Activated gamma-delta T cell treated with Interleukin-2 at 50 U/mL for 16 hours (primary cell): Measurements from ENCODE around the gene RECK.
A peak's percentile ranks its signal among the peaks of the same experiment; 100 is the strongest.
"Not testable (repeated sequence)": the region's sequence is repeated elsewhere in the genome, so short reads cannot be mapped to it uniquely, and the experiment has no call there.

Source experiments
- DNase-seq: peaks from one replicate; pipeline ENCODE4 v3.0.0-alpha.2; 2020

RECK gene

DNA sequence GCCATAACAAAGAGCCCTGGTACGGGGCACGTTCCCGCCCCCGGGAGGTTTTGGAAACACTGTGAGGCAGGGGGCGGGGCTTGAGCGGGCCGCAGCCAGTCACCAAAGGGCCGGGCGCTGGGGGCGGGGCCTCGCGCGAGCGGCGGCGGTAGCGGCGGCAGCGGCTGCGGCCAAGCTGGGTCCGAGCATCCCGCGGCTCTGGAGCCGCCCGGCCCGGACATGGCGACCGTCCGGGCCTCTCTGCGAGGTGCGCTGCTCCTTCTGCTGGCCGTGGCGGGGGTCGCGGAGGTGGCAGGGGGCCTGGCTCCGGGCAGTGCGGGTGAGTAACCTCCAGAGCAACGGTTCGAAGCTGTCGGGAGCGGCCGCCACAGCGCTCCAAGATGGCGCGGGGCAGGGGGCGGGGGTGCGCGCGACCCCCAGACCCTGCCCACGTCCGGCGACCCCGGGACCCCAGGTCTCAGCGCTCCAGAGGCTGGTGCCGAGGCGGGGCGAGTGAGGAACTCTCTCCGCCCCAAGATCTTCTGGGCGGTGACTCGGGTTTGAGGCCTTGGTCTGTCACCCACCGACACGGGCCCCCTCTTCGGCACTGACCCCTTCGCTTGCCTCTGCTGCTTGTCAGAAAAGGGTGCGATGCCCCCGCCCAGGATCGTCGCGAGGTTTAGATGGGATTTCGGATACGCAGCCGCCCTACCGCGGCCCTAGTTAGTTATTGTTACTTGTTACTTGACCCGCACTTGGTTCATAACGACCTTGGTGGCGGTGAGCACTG is at the start of gene RECK:
RECK (plus strand) TSS at position 134 of the 769 bp plus-strand sequence; CDS start at position 220, 86 bp downstream.
- DNase-seq: peak; percentile 82

- no peak for DNase-seq
Measured at GRCh38 chr9:35990155-35990554, 46.6 kb upstream of the RECK start.

- DNase-seq: not testable (repeated sequence)
Measured at GRCh38 chr9:35993136-35993535, 43.6 kb upstream of the RECK start.

DNA sequence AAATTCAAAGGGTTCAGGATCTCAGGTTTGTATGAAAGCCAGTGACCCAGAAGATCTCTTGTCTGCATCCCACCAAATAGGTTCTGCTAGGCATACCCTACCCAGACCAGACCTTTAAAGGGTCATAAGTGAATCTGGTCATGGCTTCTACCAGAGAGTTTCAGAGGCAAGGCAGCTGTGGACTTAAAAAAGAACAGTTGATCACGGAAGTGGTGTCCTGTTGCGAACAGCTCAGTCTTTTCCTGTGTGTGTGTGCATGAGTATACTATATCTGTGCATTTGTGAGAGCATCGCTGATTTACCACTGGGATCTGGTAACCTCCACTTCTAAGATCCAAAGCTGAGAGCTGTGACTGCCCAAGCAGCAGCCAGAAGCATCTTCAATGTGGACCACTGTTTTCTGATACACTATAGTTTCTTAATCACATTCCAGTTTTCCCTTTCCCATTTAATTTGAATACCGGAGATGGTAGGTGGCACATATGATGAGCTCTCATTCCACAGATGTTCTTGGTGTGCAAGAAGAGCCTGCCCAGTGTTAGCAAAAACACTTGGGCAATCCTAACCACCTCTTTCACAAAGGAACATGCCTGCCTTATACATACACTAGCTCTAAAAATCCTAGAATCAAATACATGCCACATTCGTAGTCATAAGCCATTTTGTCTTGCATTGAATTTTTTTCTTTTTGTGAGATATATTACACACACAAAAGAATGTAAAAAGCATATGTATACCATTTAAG is 42.6 kb upstream of the RECK start:
- no peak for DNase-seq

DNA sequence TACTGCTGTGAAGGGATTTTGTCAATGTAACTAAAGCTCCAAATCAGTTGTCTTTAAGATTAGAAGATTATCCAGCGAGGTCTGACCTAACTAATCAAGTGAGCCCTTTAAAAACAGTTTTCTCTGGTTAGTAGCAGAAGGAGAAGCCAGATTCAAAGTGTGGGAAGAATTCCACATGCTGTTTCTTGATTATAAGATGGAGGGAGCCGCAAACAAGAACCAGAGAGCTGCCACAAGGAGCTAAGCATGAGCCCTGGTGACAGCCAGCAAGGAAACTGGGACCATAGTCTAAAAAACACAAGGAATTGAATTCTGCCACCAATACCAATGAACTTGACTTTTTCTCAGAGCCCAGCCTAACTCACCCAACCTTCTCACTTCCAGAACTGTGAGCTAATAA is 41.8 kb upstream of the RECK start:
- no peak for DNase-seq

DNA sequence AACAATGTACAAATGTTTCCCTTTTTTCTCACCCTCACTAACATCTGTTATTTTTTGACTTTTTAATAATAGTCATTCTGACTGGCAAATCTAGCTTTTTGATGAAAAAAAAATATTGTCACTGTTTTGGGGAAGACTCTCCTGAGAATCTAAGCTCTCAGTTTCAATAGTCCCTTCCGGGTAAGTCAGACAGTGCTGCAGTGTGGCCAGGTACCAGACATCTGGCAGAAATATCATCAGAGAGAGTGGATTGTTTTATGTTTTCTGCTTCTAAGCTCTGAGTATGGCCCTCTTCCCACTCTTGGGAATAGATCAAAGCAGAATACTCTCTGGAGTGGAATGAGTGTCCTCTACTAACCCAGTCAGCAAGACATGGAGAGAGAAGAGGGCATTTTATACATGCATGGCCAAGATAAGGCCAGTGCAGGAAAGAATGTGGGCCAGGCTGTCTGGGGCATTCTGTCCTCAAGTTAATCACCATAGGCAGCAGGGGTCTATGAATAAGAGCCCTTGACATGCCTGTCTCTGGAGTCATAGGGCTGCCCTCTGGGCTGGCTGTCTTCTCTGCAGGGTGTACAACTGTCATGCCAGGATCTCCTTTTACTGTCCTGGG is 40.2 kb upstream of the RECK start:
- DNase-seq: no peak

GRCh38 chr9:35997016-35997415 is 39.7 kb upstream of the RECK start:
- DNase-seq: not testable (repeated sequence)

- DNase-seq: no peak
Measured at GRCh38 chr9:35998333-35998732, 38.4 kb upstream of the RECK start.

GRCh38 chr9:36005891-36006290 is 30.8 kb upstream of the RECK start:
- no peak for DNase-seq

DNA sequence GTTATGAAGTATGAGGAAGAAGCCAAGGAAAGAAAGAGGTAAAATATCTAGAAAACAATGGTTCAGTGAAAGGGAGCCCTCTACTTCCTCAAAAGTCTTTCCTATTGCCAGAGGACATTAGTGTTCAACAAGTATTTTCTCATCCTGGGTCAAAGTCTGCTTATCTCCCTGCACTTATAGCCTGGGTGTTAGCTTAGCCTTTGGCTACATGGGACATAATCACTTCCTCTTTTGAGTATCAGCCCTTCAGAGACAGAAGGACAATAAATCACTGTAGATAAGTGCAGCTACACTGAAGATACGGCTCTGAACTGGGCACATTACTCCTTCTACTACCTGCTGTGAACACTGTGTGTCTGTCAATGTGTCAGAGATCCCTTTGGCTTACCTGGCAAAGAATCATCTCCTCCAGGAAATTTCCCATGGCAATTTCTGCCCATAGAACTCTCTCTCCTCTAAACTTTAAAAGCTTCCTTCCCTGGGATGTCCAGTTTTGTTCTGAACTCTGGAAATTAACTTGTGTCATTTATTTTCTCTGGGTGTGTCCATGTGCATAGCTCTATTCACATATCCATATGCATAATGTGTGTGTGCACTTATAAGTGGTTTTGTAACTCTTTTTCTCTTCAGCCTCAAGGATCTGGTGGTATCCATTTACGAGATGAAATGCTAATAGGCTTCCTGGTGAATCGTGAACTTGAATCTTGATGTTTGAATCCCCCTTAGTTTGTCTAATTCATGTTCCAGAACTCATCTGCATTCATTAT is 30.0 kb upstream of the RECK start:
- DNase-seq: no peak

DNA sequence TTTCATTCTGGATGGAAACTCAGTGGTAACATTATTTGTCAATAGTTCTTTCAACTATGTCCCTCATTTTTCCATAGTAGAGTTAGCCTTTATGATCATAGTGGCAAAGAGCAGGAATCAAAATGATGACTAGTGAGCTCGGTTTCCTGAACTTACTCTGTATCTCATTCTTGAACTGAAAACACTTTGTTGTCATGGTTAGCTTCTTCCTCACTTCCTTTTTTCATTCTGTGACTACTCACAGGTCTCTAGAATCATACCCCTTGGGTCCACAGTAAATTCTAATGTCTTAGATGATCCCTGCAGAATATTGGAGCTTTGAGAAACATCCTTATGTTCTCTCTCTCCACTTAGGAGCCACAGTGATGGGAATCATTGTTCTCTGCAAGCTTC is 29.4 kb upstream of the RECK start:
- no peak for DNase-seq

DNA sequence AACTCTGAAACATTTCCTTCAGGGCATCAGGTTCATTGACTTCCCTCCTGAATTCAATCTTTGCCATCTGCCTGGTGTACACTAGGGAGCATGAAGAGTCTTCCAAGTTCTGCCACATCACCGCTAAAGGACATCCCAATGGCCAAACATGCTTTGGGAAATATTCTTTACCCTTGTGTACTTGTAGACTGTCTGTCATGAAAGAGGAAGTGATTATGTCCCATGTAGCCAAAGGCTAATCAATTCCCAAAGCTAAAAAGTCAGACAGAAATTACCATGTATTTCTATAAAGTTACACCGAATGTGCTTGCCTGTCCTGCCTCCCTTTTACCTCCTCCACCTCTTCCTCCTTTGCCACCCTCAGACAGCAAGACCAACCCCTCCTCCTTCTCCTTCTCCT is 28.9 kb upstream of the RECK start:
- no peak for DNase-seq

- DNase-seq: peak; percentile 59
Measured at GRCh38 chr9:36008774-36009300, 27.9 kb upstream of the RECK start.

DNA sequence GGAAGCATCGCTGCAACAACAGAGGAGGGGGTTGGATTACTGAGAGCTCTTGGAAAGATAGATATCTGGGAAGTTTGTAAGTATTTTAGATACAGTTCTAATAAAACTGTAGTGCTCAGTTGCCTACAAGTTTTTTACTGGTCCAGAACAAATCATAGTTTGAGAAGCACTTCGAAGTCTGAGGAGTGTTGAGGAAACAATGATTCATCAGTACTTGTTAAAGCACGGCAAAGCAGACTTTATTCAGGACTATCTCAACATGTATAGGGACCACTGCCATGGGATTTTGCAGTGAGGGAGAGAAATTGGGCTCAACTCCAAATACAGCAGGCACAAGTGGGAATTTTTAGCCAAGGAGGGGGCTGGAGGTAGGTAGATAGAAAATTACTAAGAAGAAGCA is 25.3 kb upstream of the RECK start:
- DNase-seq: no peak

GRCh38 chr9:36017278-36017677 is 19.4 kb upstream of the RECK start:
- DNase-seq: no peak

DNA sequence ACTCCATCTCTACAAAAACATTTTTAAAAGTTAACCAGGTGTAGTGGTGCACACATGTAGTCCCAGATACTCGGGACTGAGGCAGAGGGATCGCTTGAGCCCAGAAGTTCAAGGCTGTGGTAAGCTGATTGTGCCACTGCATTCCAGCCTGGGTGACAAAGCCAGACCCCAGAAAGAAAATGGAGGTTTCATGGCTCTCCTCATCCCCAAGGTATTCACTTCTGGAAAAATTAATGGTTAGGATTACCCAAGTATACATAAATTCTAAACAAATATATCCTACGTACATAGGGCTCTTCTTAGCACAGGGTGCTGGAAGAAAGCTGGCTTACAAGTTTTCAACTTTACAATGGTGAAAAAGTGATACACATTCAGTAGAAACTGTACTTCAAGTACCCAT is 18.6 kb upstream of the RECK start:
- DNase-seq: no peak

GRCh38 chr9:36018891-36019720 is 17.6 kb upstream of the RECK start:
- no peak for DNase-seq

DNA sequence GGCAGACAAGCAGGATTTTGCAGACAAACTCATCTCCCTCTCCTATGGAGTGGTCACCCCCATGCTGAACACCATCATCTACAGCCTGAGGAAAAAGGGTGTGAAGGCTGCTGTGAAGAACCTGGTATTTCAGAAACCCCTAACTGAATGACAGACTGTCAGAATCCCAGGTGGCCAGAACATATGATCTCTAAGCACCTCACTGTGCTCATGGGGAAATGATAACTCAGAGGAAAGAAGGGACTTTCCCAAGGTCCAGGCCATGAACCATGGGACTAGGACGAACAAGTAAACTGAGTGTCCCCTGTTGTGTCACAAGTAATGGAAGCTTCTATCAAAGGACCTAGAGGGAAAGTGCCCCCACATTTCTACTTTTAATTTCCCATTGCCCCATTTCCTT is 14.7 kb upstream of the RECK start:
- DNase-seq: no peak

DNA sequence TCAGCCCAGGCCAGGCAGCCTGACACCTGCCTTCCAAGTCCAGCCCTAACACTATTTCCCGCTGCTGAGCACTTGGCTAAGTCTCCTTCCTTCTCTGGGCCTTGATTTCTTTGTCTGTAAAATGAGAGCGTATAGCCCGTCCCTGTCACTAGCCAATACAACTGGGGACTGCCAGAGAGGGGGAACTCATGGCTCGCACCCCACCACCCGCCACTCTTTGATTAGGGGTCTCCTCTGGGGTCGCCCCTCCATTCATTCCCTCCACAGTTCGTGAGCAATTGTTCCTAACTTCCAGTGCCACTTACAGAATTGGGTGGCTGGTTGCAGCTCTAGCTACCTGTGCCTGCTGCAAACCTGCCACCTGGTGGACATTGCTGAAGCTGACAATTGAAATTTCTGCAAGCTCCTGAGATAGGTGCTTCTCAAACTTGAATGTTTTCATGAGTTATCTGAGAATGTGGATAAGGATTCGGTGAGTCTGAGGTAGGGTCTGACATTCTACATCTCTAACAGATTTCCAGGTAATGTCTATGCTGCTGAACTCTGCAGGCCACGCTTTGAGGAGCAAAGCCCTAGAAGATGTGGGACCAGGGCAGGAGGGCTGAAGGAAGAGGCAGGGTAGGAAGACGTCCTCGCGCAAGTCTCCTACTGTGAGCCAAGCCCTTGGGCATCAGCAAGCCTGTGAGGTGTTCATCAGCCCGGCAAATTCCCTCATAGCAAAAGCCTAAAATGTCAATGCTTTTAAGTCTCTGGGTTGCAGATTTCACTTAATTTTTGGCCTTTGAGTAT is 13.3 kb upstream of the RECK start:
- DNase-seq: peak; percentile 54

- no peak for DNase-seq
Measured at GRCh38 chr9:36025746-36026145, 11.0 kb upstream of the RECK start.

- no peak for DNase-seq
Measured at GRCh38 chr9:36029202-36029601, 7.5 kb upstream of the RECK start.
